Measurements from ENCODE around the gene PIAS1.

DNA sequence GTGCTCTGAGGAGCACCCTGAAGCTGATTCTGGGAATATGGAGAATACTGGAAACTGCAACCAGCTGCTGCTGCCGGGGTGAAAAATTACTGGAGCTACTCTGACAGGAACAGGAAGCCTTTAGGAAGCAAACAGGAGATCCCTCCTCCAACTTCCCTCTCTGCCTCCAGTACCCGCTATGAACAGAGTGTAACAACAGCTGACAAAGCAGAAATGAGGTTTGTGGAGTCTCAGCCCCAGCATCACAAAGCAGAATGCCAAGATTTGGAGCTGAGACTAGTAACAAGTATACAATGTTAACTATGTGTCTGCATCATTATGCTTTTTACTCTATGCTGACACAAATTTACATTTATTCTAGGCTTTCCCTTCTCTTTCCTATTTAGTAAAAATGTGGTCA lies 22.7 kb upstream of the PIAS1 start:
- no peak for TF ChIP-seq EZH2phosphoT487 (conservative IDR thresholded peaks at IDR 0.05; ENCODE audit: low read length)
- no peak for TF ChIP-seq CTCF (IDR thresholded peaks at IDR 0.05; ENCODE audit: insufficient read depth, low read length, poor library complexity, severe bottlenecking)

Data from SU-DHL-6 (cell line).